Activated T-helper 1 cell treated with anti-CD3 and anti-CD28 coated beads, Interleukin-12 subunit alpha, Interleukin-12 subunit beta, Interleukin-2, Interleukin-4 antibody, amounts not matched to agents 30 ng/mL and 10 ng/mL and 1 ng/mL, durations not matched to agents 14 hours and 24 hours and 36 hours (primary cell): Measurements from ENCODE around the gene SENP1. TPM values are rescaled to one million over a fixed set of nuclear protein-coding genes. Genes with fewer than 3 reads are reported as not detected.
A peak's percentile ranks its signal among the peaks of the same experiment; 100 is the strongest.

Source experiments
- DNase-seq: peaks from one replicate; pipeline ENCODE4 v3.0.0; 2021; ENCODE audit warnings: low spot score
- H3K27ac Mint-ChIP-seq: one replicate; pipeline ENCODE4 v1.8.0; 2021; ENCODE audit warnings: mild to moderate bottlenecking, mixed read lengths
- H3K27me3 Mint-ChIP-seq: one replicate; pipeline ENCODE4 v1.8.0; 2022; ENCODE audit warnings: mild to moderate bottlenecking, moderate library complexity, mixed read lengths; ENCODE audit not compliant: insufficient read depth
- H3K36me3 Mint-ChIP-seq: one replicate; pipeline ENCODE4 v1.8.0; 2021; ENCODE audit warnings: low read depth, mixed read lengths
- H3K4me1 Mint-ChIP-seq: one replicate; pipeline ENCODE4 v1.8.0; 2021; ENCODE audit warnings: low read depth, mixed read lengths
- H3K4me3 Mint-ChIP-seq: one replicate; pipeline ENCODE4 v1.8.0; 2021; ENCODE audit warnings: mild to moderate bottlenecking, moderate library complexity, mixed read lengths
- H3K9me3 Mint-ChIP-seq: one replicate; pipeline ENCODE4 v1.8.0; 2021; ENCODE audit warnings: mixed read lengths
- intact Hi-C: fragments of 100-400 bp; cut with micrococcal nuclease; formaldehyde crosslinking; loops from one replicate; pipeline ENCODE4 v1.15.1; 2024
- total RNA-seq: library from RNA; stranded (reverse); gene quantifications from 2 replicates; pipeline ENCODE4 v1.2.3, GENCODE V29; 2022

The SENP1 gene
- total RNA-seq, 1 donor from 2014 or later: 52.2 TPM

DNA sequence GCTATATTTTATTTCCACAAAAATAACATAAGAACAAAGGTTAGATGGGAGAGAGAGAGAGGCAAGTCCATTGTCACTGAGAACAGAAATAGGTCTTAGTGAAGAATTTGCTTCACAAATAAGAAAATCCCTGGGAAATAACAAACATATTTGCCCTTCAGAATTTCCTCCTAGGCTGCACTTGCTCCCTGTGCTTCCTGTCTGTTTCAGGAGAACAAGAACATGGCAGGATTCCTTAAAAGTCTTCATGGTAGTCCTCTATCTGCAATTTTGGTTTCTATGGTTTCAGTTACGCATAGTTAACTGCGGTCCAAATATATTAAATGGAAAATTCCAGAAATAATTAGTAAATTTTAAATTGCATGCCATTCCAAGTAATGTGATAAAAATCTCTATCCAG lies 34.1 kb downstream of the SENP1 start:
- H3K27ac Mint-ChIP-seq: no peak overlapping the region
- intact Hi-C loops: no loop called here
- H3K9me3 Mint-ChIP-seq: no peaks in the 10 kb centered on the region
- H3K27me3 Mint-ChIP-seq: no peaks in the 10 kb centered on the region
- peaks cover 43% of the 10 kb centered on the region for H3K36me3 Mint-ChIP-seq
- DNase-seq: no peak
- no peak overlapping the region for H3K4me3 Mint-ChIP-seq
- H3K4me1 Mint-ChIP-seq: peaks cover 14% of the 10 kb centered on the region

DNA sequence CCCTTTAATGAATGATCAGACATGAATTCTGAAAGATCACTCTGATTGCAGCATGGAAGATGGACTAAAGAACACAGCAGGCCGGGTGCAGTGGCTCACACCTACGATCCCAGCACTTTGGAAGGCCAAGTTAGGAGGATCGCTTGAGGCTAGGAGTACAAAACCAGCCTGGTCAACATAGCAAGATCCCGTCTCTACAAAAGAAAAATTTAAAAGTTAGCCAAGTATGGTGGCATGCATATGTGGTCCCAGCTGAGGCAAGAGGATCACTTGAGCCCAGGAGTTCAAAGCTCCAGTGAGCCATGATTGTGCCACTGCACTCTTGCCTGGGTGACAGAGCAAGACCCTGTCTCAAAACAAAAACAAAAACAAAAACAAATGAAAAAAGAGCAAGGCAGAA lies 35.1 kb downstream of the SENP1 start:
- intact Hi-C loops: no loop called here
- Mint-ChIP-seq H3K9me3 (no peaks in the 10 kb centered on the region), H3K27ac (no peak overlapping the region), H3K4me1 (peaks cover 13% of the 10 kb centered on the region), H3K4me3 (no peak overlapping the region), H3K27me3 (no peaks in the 10 kb centered on the region), H3K36me3 (peaks cover 45% of the 10 kb centered on the region)
- DNase-seq: no peak

DNA sequence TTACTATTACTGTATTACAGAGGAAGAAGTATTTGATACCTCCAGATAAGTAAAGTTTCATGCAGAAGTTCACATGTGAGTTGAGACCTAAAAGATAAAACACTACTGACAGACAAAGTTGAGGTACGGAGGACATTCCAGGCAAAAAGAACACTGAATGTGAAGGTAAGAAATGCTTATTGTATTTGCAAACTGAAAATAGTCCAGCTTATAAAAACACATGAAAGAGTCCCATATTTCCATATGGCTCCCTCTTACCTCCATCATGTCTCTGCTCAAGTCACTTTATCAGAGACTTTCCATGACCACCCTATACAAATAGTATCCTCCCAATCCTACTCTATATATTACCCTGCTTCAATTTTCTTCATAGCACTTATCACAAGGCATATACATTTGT lies 35.8 kb downstream of the SENP1 start:
- Mint-ChIP-seq H3K4me1 (peaks cover 9% of the 10 kb centered on the region), H3K27me3 (no peaks in the 10 kb centered on the region), H3K36me3 (peaks cover 46% of the 10 kb centered on the region), H3K9me3 (no peaks in the 10 kb centered on the region), H3K27ac (no peak overlapping the region), H3K4me3 (no peak overlapping the region)
- DNase-seq: no peak
- intact Hi-C loops: no loop called here

DNA sequence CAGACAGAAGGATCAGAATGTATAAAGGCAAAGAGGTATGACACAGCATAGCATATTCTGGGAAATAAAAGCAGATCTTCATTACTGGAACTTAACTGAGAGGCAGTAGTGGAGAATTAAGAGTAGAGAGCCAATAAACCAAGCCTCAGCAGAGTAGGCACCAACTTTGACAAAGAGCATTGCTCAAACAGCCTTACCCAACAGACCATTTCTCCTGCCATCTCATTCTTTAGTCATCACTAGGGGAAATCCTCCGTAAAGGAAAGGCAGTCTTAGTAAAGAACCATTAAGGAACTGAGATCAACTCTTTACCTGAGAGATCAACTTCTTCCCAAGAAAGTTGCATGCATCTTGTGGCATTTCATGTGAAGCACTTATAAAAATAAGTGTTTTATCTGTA lies 36.6 kb downstream of the SENP1 start:
- intact Hi-C loops: no loop called here
- H3K27ac Mint-ChIP-seq: no peak overlapping the region
- H3K27me3 Mint-ChIP-seq: no peaks in the 10 kb centered on the region
- peaks cover 49% of the 10 kb centered on the region for H3K36me3 Mint-ChIP-seq
- no peaks in the 10 kb centered on the region for H3K9me3 Mint-ChIP-seq
- peaks cover 9% of the 10 kb centered on the region for H3K4me1 Mint-ChIP-seq
- no peak for DNase-seq
- no peak overlapping the region for H3K4me3 Mint-ChIP-seq

DNA sequence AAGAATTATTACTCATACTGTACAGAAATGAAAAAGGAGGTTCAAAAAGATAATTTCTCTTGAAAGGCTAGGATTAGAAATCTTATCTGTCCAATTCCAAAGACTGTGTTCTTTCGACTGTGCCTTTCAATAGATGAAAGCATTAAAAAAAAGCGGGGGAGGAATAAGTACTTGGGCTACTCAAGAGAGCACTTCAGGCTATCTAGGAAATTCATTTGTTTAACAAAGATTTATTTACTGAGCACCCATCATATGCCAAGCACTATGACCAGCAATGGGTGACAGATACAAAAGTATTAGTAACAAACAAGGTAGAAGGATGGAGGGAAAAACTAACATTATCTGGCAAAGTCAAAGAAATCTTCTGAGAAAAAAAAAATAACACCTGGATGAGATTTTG lies 37.4 kb downstream of the SENP1 start:
- DNase-seq: no peak
- Mint-ChIP-seq H3K9me3 (no peaks in the 10 kb centered on the region), H3K4me1 (peaks cover 9% of the 10 kb centered on the region), H3K27ac (no peak overlapping the region), H3K4me3 (no peak overlapping the region), H3K27me3 (no peaks in the 10 kb centered on the region), H3K36me3 (peaks cover 54% of the 10 kb centered on the region)
- intact Hi-C loops: no loop called here

GRCh38 chr12:48067250-48067938 lies 38.5 kb downstream of the SENP1 start:
- H3K27me3 Mint-ChIP-seq: no peaks in the 10 kb centered on the region
- peaks cover 5% of the 10 kb centered on the region for H3K4me1 Mint-ChIP-seq
- H3K4me3 Mint-ChIP-seq: no peak overlapping the region
- no peak for DNase-seq
- H3K36me3 Mint-ChIP-seq: peaks cover 53% of the 10 kb centered on the region
- intact Hi-C loops: no loop called here
- H3K9me3 Mint-ChIP-seq: no peaks in the 10 kb centered on the region
- peak overlapping the region; percentile 47 for H3K27ac Mint-ChIP-seq

- H3K9me3 Mint-ChIP-seq: peaks cover 6% of the 10 kb centered on the region
- intact Hi-C loops: no loop called here
- no peak overlapping the region for H3K27ac Mint-ChIP-seq
- H3K4me1 Mint-ChIP-seq: peaks cover 5% of the 10 kb centered on the region
- no peak overlapping the region for H3K4me3 Mint-ChIP-seq
- H3K27me3 Mint-ChIP-seq: no peaks in the 10 kb centered on the region
- DNase-seq: no peak
- H3K36me3 Mint-ChIP-seq: peaks cover 60% of the 10 kb centered on the region
Measured at GRCh38 chr12:48065041-48065440, 40.8 kb downstream of the SENP1 start.

DNA sequence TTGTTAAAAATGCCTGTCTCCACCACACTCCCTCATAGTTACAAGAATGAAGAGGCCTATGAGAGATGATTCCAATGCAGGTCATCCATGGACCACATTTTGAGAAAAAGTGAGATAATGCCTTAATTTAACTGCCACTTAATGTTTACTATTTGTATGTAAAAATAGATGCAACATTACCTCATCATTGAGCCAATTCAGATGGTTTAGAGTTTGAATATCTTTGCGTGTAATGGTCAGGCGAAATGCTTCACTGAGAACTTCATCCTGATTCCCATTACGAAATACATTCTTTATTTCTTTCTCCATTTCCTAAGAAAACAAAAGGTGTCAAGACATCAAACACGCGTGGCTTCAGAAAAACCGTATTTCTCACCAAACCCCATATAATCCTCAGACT lies 42.3 kb downstream of the SENP1 start:
- intact Hi-C loops: no loop called here
- Mint-ChIP-seq H3K4me3 (no peak overlapping the region), H3K4me1 (peaks cover 5% of the 10 kb centered on the region), H3K9me3 (peaks cover 20% of the 10 kb centered on the region), H3K27me3 (no peaks in the 10 kb centered on the region), H3K27ac (no peak overlapping the region), H3K36me3 (peaks cover 71% of the 10 kb centered on the region)
- DNase-seq: no peak

DNA sequence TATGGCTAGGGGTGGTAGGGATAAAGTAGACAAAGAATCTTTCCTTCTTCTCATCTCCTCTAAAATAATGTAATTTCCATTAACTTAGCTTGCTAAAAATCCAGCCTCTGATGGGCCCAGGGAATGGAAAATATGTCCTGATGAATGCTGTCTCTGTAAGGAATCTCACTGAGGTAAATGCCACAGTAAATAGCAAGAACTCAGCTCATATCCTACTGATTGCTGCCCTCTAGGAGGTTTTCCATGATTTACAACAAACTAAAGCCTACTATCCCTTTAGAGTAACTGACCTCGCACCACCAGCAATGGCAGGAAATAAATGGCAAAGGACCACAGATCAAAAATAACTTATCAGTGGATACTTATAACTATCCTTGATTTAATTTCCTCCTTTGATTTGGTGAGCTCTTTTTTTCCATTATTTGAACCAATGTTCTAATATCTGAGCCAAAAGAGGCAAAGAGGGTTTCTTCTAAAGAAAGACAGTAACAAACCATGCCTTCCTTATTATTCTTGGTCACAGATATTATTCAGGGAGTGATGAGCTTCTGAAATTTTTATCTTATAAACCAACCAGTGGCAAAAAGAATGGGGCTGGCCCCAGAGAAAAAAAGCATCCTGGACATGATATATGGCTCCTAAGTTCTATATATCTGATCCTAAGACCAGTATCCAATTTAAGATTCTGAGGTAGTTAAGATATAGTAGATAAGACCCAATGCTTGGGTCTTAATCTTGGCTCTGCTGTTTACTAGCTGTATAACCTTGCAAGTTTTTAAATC lies 43.8 kb downstream of the SENP1 start:
- H3K4me3 Mint-ChIP-seq: no peak overlapping the region
- no peak overlapping the region for H3K27ac Mint-ChIP-seq
- H3K27me3 Mint-ChIP-seq: no peaks in the 10 kb centered on the region
- intact Hi-C loops: no loop called here
- peaks cover 66% of the 10 kb centered on the region for H3K36me3 Mint-ChIP-seq
- H3K9me3 Mint-ChIP-seq: peaks cover 24% of the 10 kb centered on the region
- DNase-seq: no peak
- H3K4me1 Mint-ChIP-seq: peaks cover 1% of the 10 kb centered on the region

DNA sequence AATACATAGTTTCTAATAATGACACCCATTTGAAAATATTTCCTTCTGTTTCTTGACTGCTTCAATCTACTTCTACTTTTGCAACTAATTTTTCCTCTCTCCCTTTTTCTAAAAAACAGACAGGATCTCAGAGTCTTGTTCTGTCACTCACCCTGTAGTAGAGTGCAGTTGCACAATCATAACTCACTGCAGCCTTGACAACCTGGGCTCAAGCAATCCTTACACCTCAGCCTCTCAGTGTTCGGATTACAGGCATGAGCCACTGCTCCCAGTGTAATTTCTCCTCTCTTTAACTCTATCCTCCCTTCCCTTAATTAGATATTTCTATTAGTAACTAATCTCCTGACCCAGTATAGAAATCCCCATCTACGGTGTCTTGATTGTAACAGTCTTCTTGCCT lies 45.4 kb downstream of the SENP1 start:
- no peak for DNase-seq
- H3K27ac Mint-ChIP-seq: no peak overlapping the region
- H3K27me3 Mint-ChIP-seq: no peaks in the 10 kb centered on the region
- peaks cover 24% of the 10 kb centered on the region for H3K9me3 Mint-ChIP-seq
- intact Hi-C loops: no loop called here
- no peak overlapping the region for H3K4me3 Mint-ChIP-seq
- H3K4me1 Mint-ChIP-seq: no peaks in the 10 kb centered on the region
- peaks cover 59% of the 10 kb centered on the region for H3K36me3 Mint-ChIP-seq

DNA sequence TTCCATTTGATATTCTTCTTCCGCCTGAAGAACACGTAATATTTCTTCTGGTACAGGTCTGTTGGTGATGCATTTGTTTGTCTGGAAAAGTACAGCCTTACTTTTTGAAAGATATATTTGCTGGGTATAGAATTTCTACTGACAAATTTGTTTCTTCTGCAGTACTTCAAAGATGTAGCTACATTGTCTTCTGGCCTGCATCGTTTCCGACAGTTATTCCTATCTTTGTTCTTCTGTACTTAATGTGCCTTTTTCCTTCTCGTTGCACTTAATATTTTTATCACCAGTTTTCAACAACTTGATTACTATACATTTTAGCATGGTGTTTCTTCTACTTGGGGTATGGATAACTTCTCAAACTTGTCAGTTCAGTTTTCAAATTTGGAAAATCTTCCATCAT lies 47.1 kb downstream of the SENP1 start:
- H3K9me3 Mint-ChIP-seq: peaks cover 24% of the 10 kb centered on the region
- no peak overlapping the region for H3K4me3 Mint-ChIP-seq
- no peak for DNase-seq
- H3K27ac Mint-ChIP-seq: no peak overlapping the region
- peaks cover 49% of the 10 kb centered on the region for H3K36me3 Mint-ChIP-seq
- H3K4me1 Mint-ChIP-seq: no peaks in the 10 kb centered on the region
- intact Hi-C loops: no loop called here
- H3K27me3 Mint-ChIP-seq: no peaks in the 10 kb centered on the region

- intact Hi-C loops: no loop called here
- DNase-seq: no peak
- H3K9me3 Mint-ChIP-seq: peaks cover 18% of the 10 kb centered on the region
- no peaks in the 10 kb centered on the region for H3K27me3 Mint-ChIP-seq
- no peak overlapping the region for H3K4me3 Mint-ChIP-seq
- H3K36me3 Mint-ChIP-seq: peaks cover 29% of the 10 kb centered on the region
- H3K4me1 Mint-ChIP-seq: no peaks in the 10 kb centered on the region
- H3K27ac Mint-ChIP-seq: no peak overlapping the region
Measured at GRCh38 chr12:48054955-48055821, 50.7 kb downstream of the SENP1 start.

DNA sequence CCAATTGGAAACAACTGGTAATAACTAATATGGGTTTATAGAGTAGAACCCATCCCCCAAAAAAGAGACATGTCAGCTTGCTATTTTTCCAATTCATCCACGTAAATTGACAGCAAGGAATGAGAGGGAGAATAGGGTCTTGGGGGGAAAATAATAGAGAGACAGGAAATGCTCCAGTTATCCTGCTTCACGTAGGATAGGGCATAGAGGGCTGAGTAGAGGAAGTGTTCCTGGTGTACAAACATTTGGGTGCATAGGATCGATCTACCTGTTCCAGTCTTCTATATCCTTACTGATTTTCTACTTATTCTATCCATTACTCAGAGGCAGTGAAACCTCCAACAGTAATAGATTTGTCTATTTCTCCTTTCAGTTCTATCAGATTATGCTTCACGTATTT lies 52.0 kb downstream of the SENP1 start:
- Mint-ChIP-seq H3K4me1 (no peaks in the 10 kb centered on the region), H3K9me3 (peaks cover 7% of the 10 kb centered on the region), H3K27ac (no peak overlapping the region), H3K4me3 (no peak overlapping the region), H3K27me3 (no peaks in the 10 kb centered on the region), H3K36me3 (peaks cover 20% of the 10 kb centered on the region)
- intact Hi-C loops: no loop called here
- no peak for DNase-seq
